ENCODE measurements around the gene DLX6.

The DLX6 gene

GRCh38 chr7:97005183-97006054 lies at the start of gene DLX6:
DLX6 (plus strand) TSS chr7:97005553; CDS start chr7:97005978, 425 bp downstream.
- peaks cover 29% of the 10 kb centered on the region for H3K27me3 Mint-ChIP-seq
- peaks cover 4% of the 10 kb centered on the region for H3K4me1 Mint-ChIP-seq
- no peak within 1 kb of the TSS for H3K27ac Mint-ChIP-seq
- no peaks in the 10 kb centered on the region for H3K36me3 Mint-ChIP-seq
- DNase-seq (ENCODE audit: low spot score in 2 of 2) (no peak), ATAC-seq (ENCODE audit: low read depth) (peak; percentile 12)
- H3K4me3 Mint-ChIP-seq: peak within 1 kb of the TSS; percentile 60
- no peaks in the 10 kb centered on the region for H3K9me3 Mint-ChIP-seq

GRCh38 chr7:96959135-96959534 lies 46.2 kb upstream of the DLX6 start:
- Mint-ChIP-seq H3K27me3 (no peaks in the 10 kb centered on the region), H3K4me1 (no peaks in the 10 kb centered on the region), H3K27ac (no peak overlapping the region), H3K4me3 (no peak overlapping the region), H3K9me3 (peaks cover 1% of the 10 kb centered on the region), H3K36me3 (no peaks in the 10 kb centered on the region)
- no peak for ATAC-seq (ENCODE audit: low read depth)
- DNase-seq (ENCODE audit: low spot score in 2 of 2): no peak

GRCh38 chr7:96962221-96962885 lies 43.0 kb upstream of the DLX6 start:
- no peak overlapping the region for H3K4me3 Mint-ChIP-seq
- H3K27me3 Mint-ChIP-seq: peaks cover 3% of the 10 kb centered on the region
- DNase-seq (ENCODE audit: low spot score in 2 of 2) (no peak), ATAC-seq (ENCODE audit: low read depth) (no peak)
- H3K36me3 Mint-ChIP-seq: no peaks in the 10 kb centered on the region
- H3K4me1 Mint-ChIP-seq: no peaks in the 10 kb centered on the region
- peaks cover 1% of the 10 kb centered on the region for H3K9me3 Mint-ChIP-seq
- no peak overlapping the region for H3K27ac Mint-ChIP-seq

GRCh38 chr7:96968981-96969380 lies 36.4 kb upstream of the DLX6 start:
- Mint-ChIP-seq H3K9me3 (peaks cover 1% of the 10 kb centered on the region), H3K27me3 (peaks cover 10% of the 10 kb centered on the region), H3K36me3 (no peaks in the 10 kb centered on the region), H3K4me3 (no peak overlapping the region), H3K4me1 (no peaks in the 10 kb centered on the region), H3K27ac (no peak overlapping the region)
- DNase-seq (ENCODE audit: low spot score in 2 of 2) (no peak), ATAC-seq (ENCODE audit: low read depth) (no peak)

- Mint-ChIP-seq H3K36me3 (no peaks in the 10 kb centered on the region), H3K4me1 (no peaks in the 10 kb centered on the region), H3K9me3 (peaks cover 1% of the 10 kb centered on the region), H3K4me3 (no peak overlapping the region), H3K27me3 (peaks cover 9% of the 10 kb centered on the region), H3K27ac (no peak overlapping the region)
- no peak for ATAC-seq (ENCODE audit: low read depth)
- DNase-seq (ENCODE audit: low spot score in 2 of 2): no peak
Observed at GRCh38 chr7:96970739-96971138, 34.6 kb upstream of the DLX6 start.

GRCh38 chr7:96973986-96974385 lies 31.4 kb upstream of the DLX6 start:
- Mint-ChIP-seq H3K27ac (no peak overlapping the region), H3K4me3 (no peak overlapping the region), H3K27me3 (peaks cover 10% of the 10 kb centered on the region), H3K9me3 (peaks cover 1% of the 10 kb centered on the region), H3K36me3 (no peaks in the 10 kb centered on the region), H3K4me1 (no peaks in the 10 kb centered on the region)
- ATAC-seq (ENCODE audit: low read depth) (no peak), DNase-seq (ENCODE audit: low spot score in 2 of 2) (no peak)

GRCh38 chr7:96976106-96976505 lies 29.2 kb upstream of the DLX6 start:
- no peaks in the 10 kb centered on the region for H3K36me3 Mint-ChIP-seq
- peaks cover 1% of the 10 kb centered on the region for H3K9me3 Mint-ChIP-seq
- H3K27me3 Mint-ChIP-seq: peaks cover 7% of the 10 kb centered on the region
- H3K4me1 Mint-ChIP-seq: no peaks in the 10 kb centered on the region
- no peak for DNase-seq (ENCODE audit: low spot score in 2 of 2)
- H3K4me3 Mint-ChIP-seq: no peak overlapping the region
- ATAC-seq (ENCODE audit: low read depth): no peak
- H3K27ac Mint-ChIP-seq: no peak overlapping the region

- Mint-ChIP-seq H3K4me1 (no peaks in the 10 kb centered on the region), H3K27me3 (peaks cover 7% of the 10 kb centered on the region), H3K36me3 (no peaks in the 10 kb centered on the region), H3K9me3 (peaks cover 1% of the 10 kb centered on the region), H3K4me3 (no peak overlapping the region), H3K27ac (no peak overlapping the region)
- DNase-seq (ENCODE audit: low spot score in 2 of 2) (no peak), ATAC-seq (ENCODE audit: low read depth) (no peak)
Observed at GRCh38 chr7:96977445-96977844, 27.9 kb upstream of the DLX6 start.

GRCh38 chr7:96979551-96980276 lies 25.6 kb upstream of the DLX6 start:
- ATAC-seq (ENCODE audit: low read depth) (no peak), DNase-seq (ENCODE audit: low spot score in 2 of 2) (no peak)
- H3K9me3 Mint-ChIP-seq: no peaks in the 10 kb centered on the region
- no peaks in the 10 kb centered on the region for H3K36me3 Mint-ChIP-seq
- no peak overlapping the region for H3K4me3 Mint-ChIP-seq
- no peak overlapping the region for H3K27ac Mint-ChIP-seq
- H3K27me3 Mint-ChIP-seq: peaks cover 5% of the 10 kb centered on the region
- no peaks in the 10 kb centered on the region for H3K4me1 Mint-ChIP-seq

- no peak for DNase-seq (ENCODE audit: low spot score in 2 of 2)
- no peaks in the 10 kb centered on the region for H3K27me3 Mint-ChIP-seq
- H3K36me3 Mint-ChIP-seq: no peaks in the 10 kb centered on the region
- no peak overlapping the region for H3K27ac Mint-ChIP-seq
- no peak overlapping the region for H3K4me3 Mint-ChIP-seq
- ATAC-seq (ENCODE audit: low read depth): no peak
- no peaks in the 10 kb centered on the region for H3K9me3 Mint-ChIP-seq
- H3K4me1 Mint-ChIP-seq: no peaks in the 10 kb centered on the region
Observed at GRCh38 chr7:96982586-96982985, 22.8 kb upstream of the DLX6 start.

GRCh38 chr7:96985992-96986391 lies 19.4 kb upstream of the DLX6 start:
- no peak for DNase-seq (ENCODE audit: low spot score in 2 of 2)
- Mint-ChIP-seq H3K27me3 (peaks cover 6% of the 10 kb centered on the region), H3K4me1 (no peaks in the 10 kb centered on the region), H3K4me3 (no peak overlapping the region), H3K9me3 (no peaks in the 10 kb centered on the region), H3K27ac (no peak overlapping the region), H3K36me3 (no peaks in the 10 kb centered on the region)
- ATAC-seq (ENCODE audit: low read depth): no peak

GRCh38 chr7:96986901-96987300 lies 18.5 kb upstream of the DLX6 start:
- no peaks in the 10 kb centered on the region for H3K4me1 Mint-ChIP-seq
- H3K27ac Mint-ChIP-seq: no peak overlapping the region
- ATAC-seq (ENCODE audit: low read depth): no peak
- peaks cover 6% of the 10 kb centered on the region for H3K27me3 Mint-ChIP-seq
- H3K36me3 Mint-ChIP-seq: no peaks in the 10 kb centered on the region
- H3K9me3 Mint-ChIP-seq: no peaks in the 10 kb centered on the region
- no peak overlapping the region for H3K4me3 Mint-ChIP-seq
- DNase-seq (ENCODE audit: low spot score in 2 of 2): no peak

GRCh38 chr7:96987719-96988118 lies 17.6 kb upstream of the DLX6 start:
- Mint-ChIP-seq H3K36me3 (no peaks in the 10 kb centered on the region), H3K27me3 (peaks cover 7% of the 10 kb centered on the region), H3K4me1 (no peaks in the 10 kb centered on the region), H3K27ac (no peak overlapping the region), H3K9me3 (no peaks in the 10 kb centered on the region), H3K4me3 (no peak overlapping the region)
- ATAC-seq (ENCODE audit: low read depth) (no peak), DNase-seq (ENCODE audit: low spot score in 2 of 2) (no peak)

- Mint-ChIP-seq H3K27ac (no peak overlapping the region), H3K27me3 (peaks cover 15% of the 10 kb centered on the region), H3K9me3 (no peaks in the 10 kb centered on the region), H3K4me3 (no peak overlapping the region), H3K36me3 (no peaks in the 10 kb centered on the region), H3K4me1 (no peaks in the 10 kb centered on the region)
- no peak for DNase-seq (ENCODE audit: low spot score in 2 of 2)
- no peak for ATAC-seq (ENCODE audit: low read depth)
Observed at GRCh38 chr7:96989241-96989858, 16.0 kb upstream of the DLX6 start.
